ENCODE results near the gene ANKRD55. TPM values are rescaled to one million over a fixed set of nuclear protein-coding genes. Genes with fewer than 3 reads are reported as not detected.

The ANKRD55 gene
- polyA plus RNA-seq, 1 of the 3 experiments (the other 2 are of a cell fraction), result not detected

DNA sequence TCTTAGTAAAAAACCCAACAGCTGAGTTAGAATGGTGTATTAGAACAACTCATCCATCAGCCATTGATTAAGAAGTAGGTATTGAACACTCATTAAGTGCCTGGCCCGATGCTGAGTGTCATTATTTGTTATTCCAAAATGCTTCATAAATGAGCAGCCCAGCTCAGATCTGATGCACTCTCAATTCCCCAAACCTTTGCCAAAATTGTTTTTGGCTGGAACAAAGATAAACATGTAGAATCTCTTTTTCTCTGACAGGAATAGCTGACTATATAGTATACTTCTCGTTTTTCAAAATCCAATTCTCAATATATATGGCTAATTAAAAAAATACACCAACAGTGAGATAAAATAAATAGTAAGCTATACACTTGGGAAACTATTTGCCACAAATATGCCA, 20.0 kb upstream of the ANKRD55 start:
- DNase-seq, result no peak
- Histone ChIP-seq H3K4me2 (no peak overlapping the region), H3K27ac (ENCODE audit: low read depth in 2 of 2, low read length in 1 of 2) (no peak overlapping the region), H2AFZ (ENCODE audit: low read depth) (no peak overlapping the region), H3K27me3 (ENCODE audit: insufficient read depth) (no peaks in the 10 kb centered on the region), H3K36me3 (replicated peaks in 1 of 2; ENCODE audit: control insufficient read depth in 1 of 2, insufficient read depth in 2 of 2, low read length in 1 of 2) (no peaks in the 10 kb centered on the region), H3F3A (replicated peaks; ENCODE audit: insufficient read depth) (peaks cover 4% of the 10 kb centered on the region), H3K9me2 (no peaks in the 10 kb centered on the region), H3K4me3 (ENCODE audit: low read depth in 2 of 2, low read length in 1 of 2) (no peak overlapping the region), H3K4me1 (ENCODE audit: control insufficient read depth in 1 of 2, insufficient read depth in 2 of 2, low read depth in 1 of 2, low read length in 1 of 2) (peaks cover 0 to under 1% of the 10 kb centered on the region in 2 experiments; a peak in 1 of 4 replicates), H4K20me1 (ENCODE audit: insufficient read depth) (no peaks in the 10 kb centered on the region), H3K9me3 (no peaks in the 10 kb centered on the region), H3K79me2 (ENCODE audit: insufficient read depth) (no peaks in the 10 kb centered on the region), H3K9ac (no peak overlapping the region)
- 85% methylated on average over 2 of the region's 2 CpGs for WGBS (ENCODE audit: low lambda C conversion rate)
- TF ChIP-seq CHD2 (IDR thresholded peaks at IDR 0.05; ENCODE audit: low read length, partially characterized antibody) (no peak), RFX5 (IDR thresholded peaks at IDR 0.05; ENCODE audit: low read length) (no peak)
- ChIA-PET CTCF (interaction anchor here (2.2 kb wide), 1 partner anchor 11 kb away, joined by 9 read pairs; no protein-coding TSS in a partner anchor), POLR2A (no interaction called here)

DNA sequence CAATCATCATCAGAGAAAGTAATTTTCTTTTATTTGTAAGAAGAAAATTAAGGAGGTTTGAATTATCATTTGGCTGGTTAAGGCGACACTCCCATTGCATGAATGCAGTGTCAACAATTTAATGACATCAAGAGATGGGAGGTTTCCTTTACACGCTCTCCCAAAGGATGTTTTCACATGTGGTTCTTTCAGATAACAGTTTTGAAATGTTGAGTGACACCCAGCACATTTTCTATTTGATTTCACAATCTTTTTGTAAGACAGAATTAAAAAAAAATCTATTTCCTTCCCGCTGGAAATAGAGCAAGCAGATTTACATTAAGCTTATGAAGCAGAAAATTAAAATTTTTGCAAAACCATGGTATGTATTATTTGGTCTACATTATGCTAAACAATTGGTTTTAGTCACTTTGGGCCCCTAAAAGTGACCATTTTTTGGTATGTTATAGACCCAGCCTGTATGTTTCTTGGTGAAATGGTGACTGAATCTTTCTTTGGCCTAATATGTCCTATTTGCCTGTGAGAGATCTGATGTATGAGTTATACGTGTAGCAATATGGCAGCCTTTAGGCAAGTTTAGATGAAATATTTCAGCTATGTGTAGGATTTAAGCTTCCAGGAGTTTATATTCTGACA, 18.9 kb upstream of the ANKRD55 start:
- peaks cover 0 to 4% of the 10 kb centered on the region in 2 experiments; a peak in 1 of 4 replicates for H3K4me1 ChIP-seq (ENCODE audit: control insufficient read depth in 1 of 2, insufficient read depth in 2 of 2, low read depth in 1 of 2, low read length in 1 of 2)
- CTCF ChIA-PET, result interaction anchor here (0.7 to 2.2 kb wide), 3 partner anchors 12 to 317 kb away, joined by 3 to 9 read pairs (median 5); no protein-coding TSS in a partner anchor
- no peak overlapping the region for H3K27ac ChIP-seq (ENCODE audit: low read depth in 2 of 2, low read length in 1 of 2)
- no peak for DNase-seq
- 87% methylated on average over 4 of the region's 4 CpGs for WGBS (ENCODE audit: low lambda C conversion rate)
- no peaks in the 10 kb centered on the region for H3K27me3 ChIP-seq (ENCODE audit: insufficient read depth)
- no peaks in the 10 kb centered on the region for H3K9me3 ChIP-seq
- H2AFZ ChIP-seq (ENCODE audit: low read depth), result no peak overlapping the region; the same call in 1 of the 2 replicates
- H3K9ac ChIP-seq, result no peak overlapping the region
- TF ChIP-seq ELF1 (IDR thresholded peaks at IDR 0.05), result no peak
- TF ChIP-seq, protein P1, sequence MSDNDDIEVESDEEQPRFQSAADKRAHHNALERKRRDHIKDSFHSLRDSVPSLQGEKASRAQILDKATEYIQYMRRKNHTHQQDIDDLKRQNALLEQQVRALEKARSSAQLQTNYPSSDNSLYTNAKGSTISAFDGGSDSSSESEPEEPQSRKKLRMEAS (IDR thresholded peaks at IDR 0.05; ENCODE audit: low read depth), result no peak
- TF ChIP-seq FOXJ3 (CRISPR knock-in tag; IDR thresholded peaks at IDR 0.05), result no peak
- no peak for TF ChIP-seq FOSL2 (IDR thresholded peaks at IDR 0.05; ENCODE audit: borderline replicate concordance, low read depth)
- TF ChIP-seq MXI1 (IDR thresholded peaks at IDR 0.05; ENCODE audit: low read depth, low read length), result no peak
- no peaks in the 10 kb centered on the region for H4K20me1 ChIP-seq (ENCODE audit: insufficient read depth)
- H3K4me2 ChIP-seq, result no peak overlapping the region
- POLR2A ChIA-PET, result no interaction called here
- peaks cover 11% of the 10 kb centered on the region for H3F3A ChIP-seq (replicated peaks; ENCODE audit: insufficient read depth)
- H3K36me3 ChIP-seq (replicated peaks in 1 of 2; ENCODE audit: control insufficient read depth in 1 of 2, insufficient read depth in 2 of 2, low read length in 1 of 2), result no peaks in the 10 kb centered on the region
- H3K9me2 ChIP-seq, result no peaks in the 10 kb centered on the region
- no peaks in the 10 kb centered on the region for H3K79me2 ChIP-seq (ENCODE audit: insufficient read depth)
- no peak overlapping the region for H3K4me3 ChIP-seq (ENCODE audit: low read depth in 2 of 2, low read length in 1 of 2)

DNA sequence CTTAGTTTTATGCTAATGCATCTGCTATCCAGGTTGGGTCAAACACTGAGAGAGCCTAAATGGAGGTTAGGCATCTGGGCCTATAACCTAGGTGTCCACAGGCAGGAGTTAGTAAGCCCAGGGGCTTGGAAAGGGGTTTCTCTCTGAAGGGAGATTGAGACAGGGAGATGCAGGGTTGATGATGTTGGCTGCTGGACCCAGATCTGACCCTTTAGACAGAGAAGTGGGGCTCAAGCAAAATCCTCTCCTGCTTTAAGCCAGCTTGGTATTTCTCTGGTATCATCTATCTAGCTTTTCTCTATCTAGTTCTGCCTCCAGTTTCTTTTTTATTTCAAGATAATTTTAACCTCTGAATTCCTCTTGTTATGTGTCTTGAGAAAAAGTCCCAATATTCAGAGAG, 18.3 kb upstream of the ANKRD55 start:
- CTCF ChIA-PET, result interaction anchor here (1.6 to 2.2 kb wide), 2 partner anchors 12 to 19 kb away, joined by 5 to 9 read pairs; no protein-coding TSS in a partner anchor

More for the DNA sequence above, 18.3 kb upstream of the ANKRD55 start:
- TF ChIP-seq MXI1 (IDR thresholded peaks at IDR 0.05; ENCODE audit: low read depth, low read length), result no peak
- TF ChIP-seq, protein P2, sequence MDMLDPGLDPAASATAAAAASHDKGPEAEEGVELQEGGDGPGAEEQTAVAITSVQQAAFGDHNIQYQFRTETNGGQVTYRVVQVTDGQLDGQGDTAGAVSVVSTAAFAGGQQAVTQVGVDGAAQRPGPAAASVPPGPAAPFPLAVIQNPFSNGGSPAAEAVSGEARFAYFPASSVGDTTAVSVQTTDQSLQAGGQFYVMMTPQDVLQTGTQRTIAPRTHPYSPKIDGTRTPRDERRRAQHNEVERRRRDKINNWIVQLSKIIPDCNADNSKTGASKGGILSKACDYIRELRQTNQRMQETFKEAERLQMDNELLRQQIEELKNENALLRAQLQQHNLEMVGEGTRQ (IDR thresholded peaks at IDR 0.05; ENCODE audit: borderline replicate concordance, low read depth, low read length), result no peak
- no peak for TF ChIP-seq ELF1 (IDR thresholded peaks at IDR 0.05)
- TF ChIP-seq TEAD4 (IDR thresholded peaks at IDR 0.05; ENCODE audit: borderline replicate concordance, insufficient read depth), result no peak
- no peak for TF ChIP-seq SMC3 (IDR thresholded peaks at IDR 0.05; ENCODE audit: low read depth, low read length)
- no peak for TF ChIP-seq JUND (IDR thresholded peaks at IDR 0.05)
- TF ChIP-seq, protein P3, sequence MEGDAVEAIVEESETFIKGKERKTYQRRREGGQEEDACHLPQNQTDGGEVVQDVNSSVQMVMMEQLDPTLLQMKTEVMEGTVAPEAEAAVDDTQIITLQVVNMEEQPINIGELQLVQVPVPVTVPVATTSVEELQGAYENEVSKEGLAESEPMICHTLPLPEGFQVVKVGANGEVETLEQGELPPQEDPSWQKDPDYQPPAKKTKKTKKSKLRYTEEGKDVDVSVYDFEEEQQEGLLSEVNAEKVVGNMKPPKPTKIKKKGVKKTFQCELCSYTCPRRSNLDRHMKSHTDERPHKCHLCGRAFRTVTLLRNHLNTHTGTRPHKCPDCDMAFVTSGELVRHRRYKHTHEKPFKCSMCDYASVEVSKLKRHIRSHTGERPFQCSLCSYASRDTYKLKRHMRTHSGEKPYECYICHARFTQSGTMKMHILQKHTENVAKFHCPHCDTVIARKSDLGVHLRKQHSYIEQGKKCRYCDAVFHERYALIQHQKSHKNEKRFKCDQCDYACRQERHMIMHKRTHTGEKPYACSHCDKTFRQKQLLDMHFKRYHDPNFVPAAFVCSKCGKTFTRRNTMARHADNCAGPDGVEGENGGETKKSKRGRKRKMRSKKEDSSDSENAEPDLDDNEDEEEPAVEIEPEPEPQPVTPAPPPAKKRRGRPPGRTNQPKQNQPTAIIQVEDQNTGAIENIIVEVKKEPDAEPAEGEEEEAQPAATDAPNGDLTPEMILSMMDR (IDR thresholded peaks at IDR 0.05), result no peak
- no peak for TF ChIP-seq NRF1 (IDR thresholded peaks at IDR 0.05; ENCODE audit: low read depth, low read length)
- no peak for TF ChIP-seq POLR2AphosphoS5 (IDR thresholded peaks at IDR 0.05; ENCODE audit: low read depth, low read length)
- TF ChIP-seq, protein P4, sequence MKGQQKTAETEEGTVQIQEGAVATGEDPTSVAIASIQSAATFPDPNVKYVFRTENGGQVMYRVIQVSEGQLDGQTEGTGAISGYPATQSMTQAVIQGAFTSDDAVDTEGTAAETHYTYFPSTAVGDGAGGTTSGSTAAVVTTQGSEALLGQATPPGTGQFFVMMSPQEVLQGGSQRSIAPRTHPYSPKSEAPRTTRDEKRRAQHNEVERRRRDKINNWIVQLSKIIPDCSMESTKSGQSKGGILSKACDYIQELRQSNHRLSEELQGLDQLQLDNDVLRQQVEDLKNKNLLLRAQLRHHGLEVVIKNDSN (IDR thresholded peaks at IDR 0.05; ENCODE audit: borderline replicate concordance, low read depth), result no peak
- TF ChIP-seq SIN3A (IDR thresholded peaks at IDR 0.05; ENCODE audit: borderline replicate concordance, low read depth, low read length), result no peak
- TF ChIP-seq FOSL2 (IDR thresholded peaks at IDR 0.05; ENCODE audit: borderline replicate concordance, low read depth), result no peak
- Histone ChIP-seq H4K20me1 (ENCODE audit: insufficient read depth) (no peaks in the 10 kb centered on the region), H3K27ac (ENCODE audit: low read depth in 2 of 2, low read length in 1 of 2) (no peak overlapping the region), H3F3A (replicated peaks; ENCODE audit: insufficient read depth) (peaks cover 11% of the 10 kb centered on the region), H3K9ac (no peak overlapping the region), H3K27me3 (ENCODE audit: insufficient read depth) (no peaks in the 10 kb centered on the region), H3K9me2 (no peaks in the 10 kb centered on the region), H3K4me2 (no peak overlapping the region), H3K4me3 (ENCODE audit: low read depth in 2 of 2, low read length in 1 of 2) (no peak overlapping the region), H3K9me3 (no peaks in the 10 kb centered on the region), H2AFZ (ENCODE audit: low read depth) (no peak overlapping the region), H3K4me1 (ENCODE audit: control insufficient read depth in 1 of 2, insufficient read depth in 2 of 2, low read depth in 1 of 2, low read length in 1 of 2) (peaks cover 0 to 8% of the 10 kb centered on the region in 2 experiments; a peak in 1 of 4 replicates), H3K79me2 (ENCODE audit: insufficient read depth) (no peaks in the 10 kb centered on the region), H3K36me3 (replicated peaks in 1 of 2; ENCODE audit: control insufficient read depth in 1 of 2, insufficient read depth in 2 of 2, low read length in 1 of 2) (no peaks in the 10 kb centered on the region)
- POLR2A ChIA-PET, result no interaction called here
- no peak for DNase-seq
